Duodenal mucosa (tissue), 2 donors: Measurements from ENCODE around the gene SPATA20.
A peak's percentile ranks its signal among the peaks of the same experiment; 100 is the strongest.

Experiments used
- H3K27ac ChIP-seq: one replicate; pipeline ENCODE4 v1.7.0; 2013; ENCODE audit warnings: low read depth, low read length
- H3K27me3 ChIP-seq, 2 donors: one replicate each; pipeline ENCODE4 v1.7.0; 2013; ENCODE audit warnings: low read length in 2 of 2, control low read depth in 1 of 2; ENCODE audit not compliant: insufficient read depth in 2 of 2, control insufficient read depth in 1 of 2
- H3K36me3 ChIP-seq, 2 donors: one replicate each; pipeline ENCODE4 v1.7.0; 2013; ENCODE audit warnings: low read length in 2 of 2, control low read depth in 1 of 2; ENCODE audit not compliant: insufficient read depth in 2 of 2, control insufficient read depth in 1 of 2
- H3K4me1 ChIP-seq, 2 donors: one replicate each; pipeline ENCODE4 v1.7.0; 2013; ENCODE audit warnings: low read length in 2 of 2, control low read depth in 1 of 2; ENCODE audit not compliant: insufficient read depth in 2 of 2, control insufficient read depth in 1 of 2
- H3K4me3 ChIP-seq, 2 donors: one replicate each; pipeline ENCODE4 v1.7.0; 2013; ENCODE audit warnings: low read length in 2 of 2, low read depth in 1 of 2
- H3K9ac ChIP-seq, 2 donors: one replicate each; pipeline ENCODE4 v1.7.0; 2013; ENCODE audit warnings: low read length in 2 of 2, low read depth in 1 of 2
- H3K9me3 ChIP-seq, 2 donors: one replicate each; pipeline ENCODE4 v1.7.0; 2013; ENCODE audit warnings: low read length in 2 of 2, control low read depth in 1 of 2; ENCODE audit not compliant: control insufficient read depth in 1 of 2

Gene SPATA20

GRCh38 chr17:50508573-50509460 lies 38.2 kb upstream of the SPATA20 start:
- Histone ChIP-seq H3K27me3 (no peaks in the 10 kb centered on the region), H3K9me3 (no peaks in the 10 kb centered on the region), H3K27ac (peak overlapping the region; percentile 50), H3K9ac (peak overlapping the region; percentile 35 to 59), H3K4me1 (peaks cover 23 to 40% of the 10 kb centered on the region in 2 donors), H3K36me3 (no peaks in the 10 kb centered on the region), H3K4me3 (peak overlapping the region; percentile 59 to 70)

GRCh38 chr17:50511058-50511457 lies 35.9 kb upstream of the SPATA20 start:
- H3K27ac ChIP-seq = no peak overlapping the region
- no peaks in the 10 kb centered on the region for H3K9me3 ChIP-seq
- H3K4me1 ChIP-seq = peaks cover 12 to 28% of the 10 kb centered on the region in 2 donors
- H3K27me3 ChIP-seq = no peaks in the 10 kb centered on the region
- H3K36me3 ChIP-seq = no peaks in the 10 kb centered on the region
- no peak overlapping the region for H3K4me3 ChIP-seq
- H3K9ac ChIP-seq = peak overlapping the region in 1 of 2 donors; percentile 18

GRCh38 chr17:50513495-50513894 lies 33.5 kb upstream of the SPATA20 start:
- Histone ChIP-seq H3K4me3 (no peak overlapping the region), H3K4me1 (peaks cover 12 to 25% of the 10 kb centered on the region in 2 donors), H3K9ac (no peak overlapping the region), H3K36me3 (no peaks in the 10 kb centered on the region), H3K27me3 (no peaks in the 10 kb centered on the region), H3K27ac (no peak overlapping the region), H3K9me3 (no peaks in the 10 kb centered on the region)

GRCh38 chr17:50514388-50514787 lies 32.6 kb upstream of the SPATA20 start:
- Histone ChIP-seq H3K4me1 (peaks cover 5 to 17% of the 10 kb centered on the region in 2 donors), H3K36me3 (no peaks in the 10 kb centered on the region), H3K27me3 (no peaks in the 10 kb centered on the region), H3K27ac (no peak overlapping the region), H3K4me3 (no peak overlapping the region), H3K9ac (no peak overlapping the region), H3K9me3 (no peaks in the 10 kb centered on the region)

DNA sequence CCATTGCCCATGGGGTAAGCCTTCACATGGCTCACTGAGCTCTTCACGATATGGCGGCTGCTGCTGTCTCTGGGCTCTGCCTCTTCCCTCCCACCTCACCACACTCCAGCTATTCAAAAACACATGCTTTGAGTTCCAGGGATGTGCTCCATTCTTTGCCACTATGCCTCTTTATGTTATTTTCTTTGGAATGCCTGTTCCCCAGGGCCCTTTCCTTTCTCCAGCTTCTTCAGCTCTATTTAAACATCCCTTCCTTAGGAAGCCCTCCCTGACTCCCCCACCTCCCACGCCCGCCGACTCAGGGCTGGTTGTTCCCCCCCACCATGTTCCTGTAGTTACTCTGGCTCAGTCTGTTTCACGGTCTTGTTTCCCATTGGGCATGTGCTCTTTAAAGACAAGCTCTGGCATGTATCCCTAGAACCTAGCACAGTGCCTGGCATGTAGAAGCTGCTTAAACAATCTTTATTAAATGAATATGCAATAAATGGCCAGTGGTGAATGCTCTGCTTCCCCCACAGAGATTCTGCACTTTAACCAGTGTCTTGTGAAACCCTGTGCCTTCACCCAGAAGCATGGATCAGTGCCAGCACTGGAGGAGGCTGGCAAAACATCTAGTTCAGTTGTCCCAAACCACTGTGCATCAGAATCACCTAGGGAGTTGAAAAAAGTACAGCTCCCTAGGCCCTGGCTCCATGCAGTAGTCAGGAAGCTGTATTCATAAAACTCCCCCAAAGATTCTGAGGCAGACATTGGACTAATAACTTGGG lies 31.9 kb upstream of the SPATA20 start:
- Histone ChIP-seq H3K4me3 (no peak overlapping the region), H3K9me3 (no peaks in the 10 kb centered on the region), H3K9ac (no peak overlapping the region), H3K36me3 (no peaks in the 10 kb centered on the region), H3K4me1 (peaks cover 5 to 17% of the 10 kb centered on the region in 2 donors), H3K27ac (no peak overlapping the region), H3K27me3 (no peaks in the 10 kb centered on the region)

- H3K4me3 ChIP-seq = no peak overlapping the region
Observed at GRCh38 chr17:50517011-50517410, 30.0 kb upstream of the SPATA20 start.

GRCh38 chr17:50517504-50518383 lies 29.2 kb upstream of the SPATA20 start:
- H3K9me3 ChIP-seq = no peaks in the 10 kb centered on the region
- H3K4me3 ChIP-seq = no peak overlapping the region
- no peak overlapping the region for H3K27ac ChIP-seq
- no peaks in the 10 kb centered on the region for H3K27me3 ChIP-seq
- no peaks in the 10 kb centered on the region for H3K36me3 ChIP-seq
- H3K4me1 ChIP-seq = peaks cover 0 to 6% of the 10 kb centered on the region in 2 donors
- H3K9ac ChIP-seq = no peak overlapping the region

More at GRCh38 chr17:50517011-50517410, 30.0 kb upstream of the SPATA20 start:
- no peaks in the 10 kb centered on the region for H3K9me3 ChIP-seq
- H3K27me3 ChIP-seq = no peaks in the 10 kb centered on the region
- no peak overlapping the region for H3K9ac ChIP-seq
- no peak overlapping the region for H3K27ac ChIP-seq
- H3K36me3 ChIP-seq = no peaks in the 10 kb centered on the region
- H3K4me1 ChIP-seq = peaks cover 5 to 6% of the 10 kb centered on the region in 2 donors

- Histone ChIP-seq H3K27ac (no peak overlapping the region), H3K36me3 (no peaks in the 10 kb centered on the region), H3K9me3 (no peaks in the 10 kb centered on the region), H3K27me3 (no peaks in the 10 kb centered on the region), H3K9ac (no peak overlapping the region), H3K4me3 (no peak overlapping the region), H3K4me1 (peaks cover 0 to 6% of the 10 kb centered on the region in 2 donors)
Observed at GRCh38 chr17:50518384-50519023, 28.5 kb upstream of the SPATA20 start.

DNA sequence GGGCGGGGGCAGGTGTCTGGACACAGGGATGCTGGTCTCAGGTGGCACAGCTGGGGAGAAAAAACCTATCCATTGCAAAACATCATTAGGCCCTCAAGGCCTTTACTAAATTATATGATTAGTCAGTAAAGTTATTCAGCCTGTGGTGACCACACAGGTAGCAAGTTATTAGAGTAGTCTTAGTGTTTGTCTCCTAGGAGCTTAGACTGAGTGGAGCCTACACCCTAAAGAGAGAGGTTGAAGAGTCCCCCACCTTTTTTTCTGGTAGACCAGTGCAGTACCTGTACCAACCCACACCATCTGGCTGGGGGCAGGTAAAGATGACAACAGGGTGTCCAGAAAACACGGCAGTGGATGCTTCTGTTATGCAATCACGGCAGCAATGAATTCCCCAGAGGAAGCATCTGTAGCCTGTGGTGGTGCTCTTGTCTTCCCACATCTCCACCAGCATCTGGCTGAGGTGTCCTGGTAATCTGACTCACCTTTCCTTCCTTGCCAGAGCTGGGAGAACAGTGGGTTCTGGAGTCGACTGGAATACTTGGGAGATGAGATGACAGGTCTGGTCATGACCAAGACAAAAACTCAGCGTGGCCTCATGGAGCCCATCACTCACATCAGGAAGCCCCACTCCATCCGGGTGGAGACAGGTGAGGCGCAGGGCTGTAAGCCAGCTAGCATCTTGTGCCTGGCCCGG lies 27.7 kb upstream of the SPATA20 start:
- H3K9ac ChIP-seq = no peak overlapping the region
- no peaks in the 10 kb centered on the region for H3K9me3 ChIP-seq
- no peaks in the 10 kb centered on the region for H3K27me3 ChIP-seq
- no peak overlapping the region for H3K4me3 ChIP-seq
- no peaks in the 10 kb centered on the region for H3K36me3 ChIP-seq
- H3K27ac ChIP-seq = no peak overlapping the region
- H3K4me1 ChIP-seq = peaks cover 0 to 6% of the 10 kb centered on the region in 2 donors
